Dermis microvascular lymphatic vessel endothelial cell (primary cell): ENCODE data around the gene IGSF21. TPM values are rescaled to one million over a fixed set of nuclear protein-coding genes. Genes with fewer than 3 reads are reported as not detected.

Source experiments
- DNase-seq, 2 donors: peaks; one replicate each; pipeline versions ENCODE4 v3.0.0 to v3.0.0-alpha.2; 2010; ENCODE audit warnings: low read depth in 2 of 2
- total RNA-seq: library from RNA; depleted of rRNA; stranded (reverse); fragments of >200 nt; gene quantifications from 2 replicates; pipeline ENCODE4 v1.2.1, GENCODE V29; 2014

The IGSF21 gene
- total RNA-seq, 1 donor from 2014 or later: not detected

DNA sequence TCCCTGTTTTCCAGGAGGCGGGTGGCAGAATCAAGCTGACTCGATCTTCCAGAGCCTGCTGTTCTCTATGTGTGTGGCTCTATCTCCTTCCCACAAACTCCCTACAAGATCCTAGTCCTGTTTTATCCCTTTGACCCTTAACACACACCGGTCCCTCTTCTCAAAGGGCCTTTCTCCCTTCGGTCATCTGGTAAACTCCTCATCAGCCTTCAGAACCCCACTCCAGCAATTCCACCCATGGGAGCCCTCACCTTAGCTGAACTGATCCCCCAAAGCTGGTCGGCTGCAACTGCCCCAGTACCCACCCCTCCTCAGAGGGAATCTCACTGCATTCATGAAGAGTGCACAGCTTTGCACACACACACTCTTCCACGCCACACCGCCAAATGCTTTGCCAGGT lies 184.9 kb downstream of the IGSF21 start:
- DNase-seq: no peak

DNA sequence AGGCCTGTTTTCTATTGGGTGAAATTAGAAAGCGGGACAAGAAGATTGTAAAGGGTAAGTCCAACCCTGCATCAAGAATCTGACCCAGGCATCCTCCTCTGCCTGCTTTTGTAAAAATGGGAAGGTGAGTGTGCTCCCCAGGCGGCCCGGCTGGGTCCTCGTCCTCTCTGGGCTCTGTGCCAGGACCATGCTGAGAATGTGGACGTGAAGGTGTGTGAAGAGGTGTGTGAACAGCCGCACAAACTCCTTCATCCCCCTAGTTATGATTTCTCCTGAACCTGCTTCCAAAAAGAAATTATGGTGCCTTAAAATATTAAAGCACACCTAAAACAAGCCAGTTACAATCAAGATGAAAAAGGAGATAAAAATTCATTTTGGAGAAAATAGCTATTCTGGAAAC lies 185.7 kb downstream of the IGSF21 start:
- no peak for DNase-seq

DNA sequence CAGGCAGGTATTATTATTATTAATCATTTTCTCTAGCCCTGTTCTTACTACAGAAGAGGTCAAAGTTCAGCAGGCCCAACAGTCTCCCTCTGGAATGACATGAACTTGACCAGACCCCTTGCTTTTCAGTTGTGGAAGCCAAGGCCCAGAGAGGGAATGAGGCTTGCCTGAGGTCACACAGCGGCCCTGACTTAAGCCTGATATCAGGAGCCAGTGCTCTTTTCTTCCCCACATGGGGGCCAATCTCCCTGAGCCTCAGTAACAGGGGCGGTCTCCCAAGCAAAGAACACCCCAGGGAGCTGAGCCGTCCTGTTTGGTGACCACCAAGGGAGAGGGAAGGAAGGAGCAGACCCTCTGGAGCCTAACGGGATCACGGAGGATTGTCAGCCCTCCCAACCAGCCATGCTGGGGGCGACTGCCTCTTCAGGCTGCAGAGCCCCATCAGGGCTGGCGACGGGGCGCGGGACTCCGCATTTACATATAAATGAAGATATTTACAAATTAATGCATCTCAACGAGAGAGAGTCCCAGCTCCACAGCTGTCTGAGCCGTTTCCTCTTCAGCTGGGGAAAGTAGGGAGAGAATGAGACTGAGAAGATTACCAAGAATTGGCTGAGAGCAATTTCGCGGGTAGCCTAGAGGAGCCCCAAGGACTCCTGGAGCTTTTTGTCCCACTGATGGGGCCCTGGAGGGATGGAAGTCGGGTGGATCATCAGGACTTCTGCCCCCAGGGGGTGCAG lies 187.0 kb downstream of the IGSF21 start:
- no peak for DNase-seq

DNA sequence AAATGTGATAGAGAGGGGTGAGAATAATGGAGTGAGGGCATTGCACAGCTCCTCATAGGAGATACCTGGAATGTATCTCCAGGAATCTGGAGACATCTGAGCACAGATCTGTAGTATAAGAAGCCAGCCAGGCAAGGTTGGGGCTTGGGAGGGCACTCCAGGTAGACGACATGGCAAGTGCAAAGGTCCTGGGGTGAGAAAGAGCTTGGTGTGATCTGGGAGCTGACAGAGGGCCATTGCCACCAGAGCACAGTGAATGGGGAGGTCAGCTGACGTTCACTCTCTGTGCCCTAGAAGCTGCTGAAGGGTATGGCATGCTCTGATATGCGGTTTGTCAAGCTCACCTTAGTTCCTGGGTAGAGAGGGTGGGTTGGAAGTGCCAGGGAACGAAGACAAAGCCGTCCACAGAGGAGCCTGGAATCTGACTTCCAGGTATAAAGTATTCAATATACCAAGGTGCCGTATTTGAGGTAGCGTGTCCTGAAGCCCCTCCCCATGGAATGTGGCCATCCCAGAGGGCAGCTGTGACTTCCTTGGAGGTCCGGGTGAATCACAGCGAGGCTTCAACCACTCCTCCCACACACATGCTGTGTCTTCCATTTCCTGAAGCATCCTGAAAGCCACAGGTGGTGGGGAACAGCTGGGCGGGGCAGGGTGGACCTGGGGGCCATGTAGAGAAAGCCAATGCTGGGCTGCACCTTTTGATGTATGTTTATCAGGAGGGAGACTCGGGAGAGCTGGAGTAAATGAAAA lies 190.5 kb downstream of the IGSF21 start:
- DNase-seq: no peak

DNA sequence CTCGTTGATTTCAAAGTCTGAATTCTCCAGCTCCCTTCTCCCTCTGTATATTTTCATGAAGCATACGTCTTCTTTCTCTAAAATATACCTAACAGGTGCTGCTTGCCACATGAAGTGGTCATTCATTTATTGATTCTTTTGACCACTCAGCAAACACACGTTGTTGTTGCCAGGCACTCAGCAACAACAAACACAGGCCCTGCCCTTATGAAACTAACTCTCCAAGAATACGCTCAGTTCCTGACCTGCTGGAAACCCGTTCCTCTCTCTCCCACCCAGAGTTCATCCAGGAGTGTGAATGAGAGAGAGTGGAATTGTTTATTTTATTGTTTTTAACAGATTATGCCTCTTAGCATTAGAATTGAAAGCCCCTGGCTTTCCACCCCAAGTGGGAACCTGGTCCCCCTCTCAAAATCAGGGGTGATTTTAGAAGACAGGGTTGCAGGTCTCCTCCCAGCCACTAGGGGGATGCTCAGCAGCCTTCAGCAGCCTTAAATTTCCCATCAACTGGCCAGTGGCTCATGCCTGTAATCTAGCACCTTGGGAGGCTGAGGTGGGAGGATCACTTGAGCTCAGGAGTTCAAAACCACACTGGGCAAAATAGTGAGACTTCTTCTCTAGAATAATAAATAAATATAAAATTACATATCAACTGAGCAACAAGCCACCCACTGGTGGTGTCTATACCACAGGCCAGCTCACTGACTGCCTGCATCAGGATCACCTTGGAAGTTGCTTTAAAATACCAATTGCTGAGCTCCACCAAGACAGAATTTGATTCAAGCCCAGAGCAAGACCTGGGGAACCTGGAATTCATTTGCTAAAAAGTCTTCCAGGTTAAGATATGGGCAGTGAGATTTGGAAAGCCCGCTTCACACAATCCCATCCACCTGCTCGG lies 192.1 kb downstream of the IGSF21 start:
- DNase-seq: no peak

DNA sequence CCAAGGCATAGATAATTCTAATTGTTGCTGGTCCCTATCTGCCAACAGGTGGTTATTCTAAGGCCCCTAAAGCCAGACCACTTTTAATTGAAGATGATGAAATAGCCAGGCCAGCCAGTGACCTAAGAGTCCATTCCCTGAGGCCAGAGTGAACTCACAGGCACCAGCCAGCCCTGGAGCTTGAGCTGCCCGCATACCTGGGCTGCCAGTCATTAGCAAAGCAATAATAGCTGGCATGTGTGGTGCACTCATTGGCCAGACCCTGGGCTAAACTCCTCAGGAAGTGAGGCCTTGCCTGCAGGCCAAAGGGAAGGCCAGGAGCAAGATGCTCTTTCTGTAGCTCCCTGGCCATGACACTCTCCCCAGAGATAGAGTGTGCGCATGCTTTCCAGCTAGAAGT lies 192.8 kb downstream of the IGSF21 start:
- DNase-seq: no peak

DNA sequence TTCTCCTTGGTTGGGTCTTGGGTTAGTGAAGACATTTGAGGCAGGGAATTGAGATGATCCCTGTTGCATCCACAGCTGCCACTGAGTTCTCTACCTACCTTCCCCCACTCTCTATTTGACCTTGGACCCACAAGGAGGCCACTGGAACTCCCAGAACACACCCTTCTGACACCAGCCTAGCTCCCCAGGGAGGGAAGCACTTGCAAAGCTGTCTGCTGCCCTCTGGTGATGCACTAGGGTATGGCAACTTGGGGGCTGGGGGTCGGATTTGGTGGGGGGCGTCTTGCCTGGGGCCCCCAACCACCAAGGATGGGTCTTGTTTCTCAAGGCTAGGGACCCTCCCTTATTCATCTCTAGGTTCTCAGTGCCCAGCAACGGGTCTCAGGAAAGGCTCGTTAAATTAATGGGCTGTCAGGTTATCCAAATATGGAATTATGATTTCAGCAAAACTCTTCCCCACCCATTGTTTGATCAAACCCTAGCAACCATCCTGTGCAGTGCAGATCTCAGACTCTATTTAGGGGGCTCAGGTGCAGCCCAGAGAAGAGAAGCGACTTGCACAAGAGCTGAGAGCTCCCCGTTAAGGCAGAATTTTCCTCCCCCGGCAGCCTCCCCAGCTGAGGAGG lies 195.3 kb downstream of the IGSF21 start:
- DNase-seq: no peak

DNA sequence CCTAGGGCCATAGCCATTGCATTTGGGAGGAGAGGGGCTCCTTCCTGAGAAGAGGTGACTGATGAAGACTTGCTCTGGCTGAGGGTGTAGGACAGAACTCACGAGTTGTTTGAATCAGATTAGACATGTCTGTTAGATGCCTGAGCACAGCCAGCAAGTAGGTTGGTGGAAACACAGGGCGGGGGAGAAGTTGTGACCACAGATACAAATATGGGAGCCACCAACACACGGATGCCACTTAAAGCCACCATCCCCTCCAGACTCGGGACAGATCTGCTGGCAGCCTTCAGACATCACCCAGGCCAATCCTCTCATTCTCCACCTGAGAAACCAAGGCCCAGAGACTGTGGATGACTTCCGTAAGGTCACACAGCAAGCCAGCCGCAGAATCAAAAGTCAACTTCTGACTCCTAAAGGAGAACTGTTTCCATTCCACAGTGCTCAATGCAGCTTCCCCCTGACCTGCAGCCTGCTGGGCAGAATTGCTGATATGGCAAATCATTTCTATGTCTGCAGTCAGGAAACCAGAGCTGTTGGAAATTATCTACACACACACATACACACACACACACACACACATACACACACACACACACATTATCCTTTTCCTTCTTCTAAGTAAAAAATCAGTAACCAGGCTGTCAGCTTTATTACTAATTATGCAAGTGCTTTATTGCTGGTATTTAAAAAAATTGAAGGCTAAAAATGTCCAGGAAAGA lies 196.7 kb downstream of the IGSF21 start:
- no peak for DNase-seq

DNA sequence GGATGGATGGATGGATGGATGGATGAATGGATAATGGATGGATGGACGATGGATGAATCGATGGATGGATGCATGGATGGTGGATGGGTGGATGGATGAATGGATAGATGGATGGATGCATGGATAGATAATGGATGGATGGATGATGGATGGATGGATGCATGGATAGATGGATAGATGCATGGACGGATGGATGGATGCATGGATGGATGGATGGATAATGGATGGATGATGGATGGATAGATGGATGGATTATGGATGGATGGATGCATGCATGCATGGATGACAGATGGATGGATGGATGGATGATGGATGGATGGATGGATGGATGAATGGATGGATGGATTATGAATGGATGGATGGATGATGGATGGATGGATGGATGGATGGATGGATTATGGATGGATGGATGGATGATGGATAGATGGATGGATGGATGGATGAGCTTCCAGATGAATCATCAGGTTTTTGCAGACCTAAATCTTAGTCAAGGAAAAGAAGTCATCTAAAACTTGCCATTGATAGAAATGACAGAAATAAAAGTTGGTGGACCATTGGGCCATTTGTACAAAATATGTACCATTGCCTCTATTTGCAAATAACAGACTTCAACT lies 197.7 kb downstream of the IGSF21 start:
- no peak for DNase-seq

DNA sequence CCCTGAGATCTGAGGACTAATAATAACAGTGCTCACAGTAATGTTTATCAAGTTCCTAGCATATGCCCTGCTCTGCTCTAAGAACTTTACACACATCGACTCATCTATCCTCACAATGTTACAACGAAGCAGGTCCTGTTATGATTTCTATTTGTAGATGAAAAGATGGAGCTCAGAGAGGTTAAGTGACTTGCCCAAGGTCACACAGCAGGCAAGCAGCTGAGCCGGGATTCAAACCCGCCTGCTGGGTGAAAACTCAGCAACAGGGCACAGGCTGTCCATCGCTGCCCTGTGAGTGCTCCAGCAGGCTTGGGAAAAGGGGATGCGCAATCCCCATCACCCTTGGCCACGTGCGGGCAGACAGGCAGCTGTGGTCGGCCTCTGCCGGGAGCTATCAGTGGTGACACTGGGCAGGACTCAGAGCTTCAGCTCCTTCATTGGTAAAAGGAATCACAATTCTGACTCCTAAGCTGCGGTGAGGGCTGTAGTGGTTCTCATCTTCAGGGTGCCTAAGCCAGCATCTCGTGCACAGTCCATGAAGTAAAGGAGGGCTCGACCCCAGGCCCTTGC lies 199.8 kb downstream of the IGSF21 start:
- no peak for DNase-seq

DNA sequence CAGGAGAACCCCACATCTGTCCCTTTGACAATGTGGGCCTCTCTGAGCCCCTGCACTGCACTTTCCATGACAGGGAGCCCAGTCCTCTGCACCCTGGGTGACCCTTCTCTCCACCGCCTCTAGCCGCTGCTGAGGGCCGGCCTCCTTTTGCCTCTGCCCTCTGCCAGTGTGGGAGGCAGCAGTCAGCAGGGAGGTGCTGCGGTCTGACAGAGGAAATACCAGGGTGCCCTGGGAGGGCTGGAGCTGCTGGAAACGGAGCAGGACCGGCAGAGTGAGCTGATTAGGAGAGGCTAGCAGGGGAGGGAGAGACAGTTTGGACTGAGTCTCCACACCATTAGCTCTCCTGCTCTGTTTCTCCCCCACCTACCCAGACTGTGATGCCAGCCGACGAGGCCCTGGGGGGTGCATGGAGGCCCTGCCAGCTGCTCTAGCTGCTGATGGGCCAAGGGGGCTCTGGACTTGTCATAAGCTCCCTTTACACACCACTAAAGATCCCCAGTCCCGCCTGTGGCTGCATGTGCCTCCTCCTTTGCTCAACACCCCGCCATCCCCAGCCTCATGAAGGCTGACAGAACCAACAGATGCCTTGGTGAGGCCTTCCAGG lies 202.1 kb downstream of the IGSF21 start:
- no peak for DNase-seq

DNA sequence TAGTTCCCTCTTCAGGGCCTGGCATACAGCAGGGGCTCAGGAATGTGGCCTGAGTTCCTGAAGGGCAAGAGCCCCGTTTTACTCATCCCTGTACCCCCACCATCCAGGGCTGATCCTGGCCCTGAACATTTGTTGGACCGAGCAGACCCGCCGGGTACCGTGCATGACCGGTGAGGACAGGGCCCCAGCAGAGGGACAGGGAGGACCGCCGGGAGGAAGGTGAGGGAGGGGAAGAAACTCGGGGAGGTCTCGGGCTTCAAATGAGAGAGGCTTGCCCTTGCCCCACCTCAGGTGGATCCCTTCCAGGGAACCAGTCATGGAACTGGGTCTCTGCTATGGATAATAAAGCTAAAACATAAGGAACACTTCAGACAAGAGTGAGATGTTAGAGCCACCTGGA lies 205.4 kb downstream of the IGSF21 start:
- no peak for DNase-seq

DNA sequence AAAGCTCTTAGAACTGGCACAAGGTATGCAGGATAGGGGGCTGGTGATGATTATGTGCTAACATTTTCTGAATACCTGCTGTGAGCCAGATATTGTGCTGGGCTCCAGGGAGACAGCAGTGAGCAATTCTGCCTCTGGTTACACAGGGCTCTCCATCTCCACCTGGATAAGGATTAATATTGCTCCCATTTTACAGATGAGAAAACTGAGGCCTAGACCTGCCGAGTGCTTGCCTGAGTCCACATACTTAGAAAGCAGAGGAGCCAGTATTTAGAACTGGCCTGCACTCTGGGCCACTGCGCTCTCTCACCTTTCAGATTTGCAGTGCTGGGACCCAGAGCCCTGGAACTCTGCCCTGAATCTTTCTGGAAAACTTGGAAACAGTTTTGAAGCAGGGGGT lies 205.9 kb downstream of the IGSF21 start:
- DNase-seq: no peak

DNA sequence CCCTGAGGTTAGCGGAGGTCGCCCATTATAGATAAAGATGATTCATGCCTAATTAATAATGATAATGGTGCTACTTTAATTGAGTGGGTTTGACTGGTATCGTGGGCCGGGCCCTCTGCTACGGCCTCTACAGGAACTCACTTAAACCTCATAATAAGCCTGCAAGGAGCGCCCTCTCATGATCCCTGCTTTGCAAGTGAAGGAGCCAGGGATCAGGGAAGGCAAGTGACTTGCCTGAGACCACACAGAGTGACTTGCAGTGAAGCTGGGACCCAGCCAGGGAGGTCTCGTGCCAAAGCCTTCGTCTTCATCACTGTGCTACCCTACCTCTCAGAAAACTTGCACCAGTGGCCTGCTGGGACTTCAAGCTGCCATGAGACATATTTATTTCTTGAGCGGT lies 206.8 kb downstream of the IGSF21 start:
- no peak for DNase-seq

DNA sequence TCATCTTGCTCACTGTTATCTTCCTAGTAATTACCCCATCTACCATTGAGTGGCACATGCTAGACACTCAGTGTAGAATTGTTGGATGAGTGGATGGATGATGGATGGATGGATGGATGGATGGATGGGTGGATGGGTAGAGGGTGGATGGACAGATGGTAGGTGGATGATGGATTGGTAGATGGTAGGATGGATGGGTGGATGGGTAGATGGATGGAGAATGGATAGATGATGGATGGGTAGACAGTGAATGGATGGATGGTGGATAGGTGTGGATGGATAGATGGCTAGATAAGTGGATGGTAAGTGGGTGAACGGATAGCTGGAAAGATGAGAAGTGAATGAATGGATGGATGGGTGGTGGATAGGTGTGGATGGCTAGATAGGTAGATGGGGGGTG lies 207.9 kb downstream of the IGSF21 start:
- DNase-seq: no peak

DNA sequence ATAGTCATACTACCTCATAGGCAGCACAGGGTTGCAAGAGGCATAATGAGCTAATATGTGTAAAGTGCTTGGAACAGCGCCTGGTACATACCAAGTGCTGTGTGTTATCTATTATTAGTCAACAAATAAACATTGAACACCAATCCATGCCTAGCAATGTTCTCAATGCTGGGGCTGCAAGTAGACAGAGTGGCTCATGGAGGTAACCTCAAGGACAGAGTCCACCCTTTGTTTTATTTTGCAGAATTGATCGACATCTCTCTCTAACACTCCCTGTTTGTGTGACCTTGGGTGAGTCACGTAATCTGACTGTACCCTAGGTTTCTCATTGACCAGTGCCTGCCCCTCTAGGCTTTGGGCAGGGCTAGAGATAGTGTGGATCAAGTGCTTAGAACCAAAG lies 209.2 kb downstream of the IGSF21 start:
- DNase-seq: no peak

DNA sequence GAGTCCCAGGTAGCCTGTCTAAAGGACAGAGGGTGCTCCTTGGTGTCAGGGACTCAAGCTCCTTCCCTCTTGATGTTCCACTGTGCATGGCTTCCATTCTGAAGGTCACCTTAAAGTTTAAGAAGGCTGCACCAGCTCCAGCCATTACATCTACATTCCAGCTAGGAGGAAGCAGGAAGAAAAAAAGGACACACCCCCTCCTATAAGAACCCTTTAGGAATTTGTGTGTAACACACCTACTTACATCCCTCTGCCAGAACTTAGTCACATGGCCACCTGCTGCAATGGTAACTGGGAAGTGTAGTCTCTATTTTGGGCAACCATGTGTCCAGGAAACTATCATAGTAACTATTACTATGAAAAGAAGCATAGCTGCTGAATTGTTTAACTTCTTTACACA lies 211.5 kb downstream of the IGSF21 start:
- no peak for DNase-seq

DNA sequence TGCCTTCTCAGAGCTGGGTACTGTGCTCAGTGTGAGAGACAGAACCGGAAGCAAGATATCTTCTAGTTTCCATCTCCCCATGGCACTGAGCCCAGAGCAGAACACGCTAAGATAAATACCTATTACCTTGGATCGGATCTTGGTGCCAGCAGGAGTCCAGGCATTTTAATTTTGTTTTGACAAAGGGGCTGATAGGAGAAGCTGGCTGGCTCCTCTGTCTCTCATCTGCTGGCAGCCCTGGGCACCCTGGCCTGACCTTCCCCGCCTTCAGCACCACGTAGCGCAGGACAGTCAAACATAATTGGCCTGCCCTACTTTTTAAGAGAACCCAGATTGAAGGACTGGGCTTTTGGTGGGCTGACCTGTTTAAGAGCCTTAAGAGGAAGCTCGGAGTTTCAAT lies 212.5 kb downstream of the IGSF21 start:
- DNase-seq: no peak

DNA sequence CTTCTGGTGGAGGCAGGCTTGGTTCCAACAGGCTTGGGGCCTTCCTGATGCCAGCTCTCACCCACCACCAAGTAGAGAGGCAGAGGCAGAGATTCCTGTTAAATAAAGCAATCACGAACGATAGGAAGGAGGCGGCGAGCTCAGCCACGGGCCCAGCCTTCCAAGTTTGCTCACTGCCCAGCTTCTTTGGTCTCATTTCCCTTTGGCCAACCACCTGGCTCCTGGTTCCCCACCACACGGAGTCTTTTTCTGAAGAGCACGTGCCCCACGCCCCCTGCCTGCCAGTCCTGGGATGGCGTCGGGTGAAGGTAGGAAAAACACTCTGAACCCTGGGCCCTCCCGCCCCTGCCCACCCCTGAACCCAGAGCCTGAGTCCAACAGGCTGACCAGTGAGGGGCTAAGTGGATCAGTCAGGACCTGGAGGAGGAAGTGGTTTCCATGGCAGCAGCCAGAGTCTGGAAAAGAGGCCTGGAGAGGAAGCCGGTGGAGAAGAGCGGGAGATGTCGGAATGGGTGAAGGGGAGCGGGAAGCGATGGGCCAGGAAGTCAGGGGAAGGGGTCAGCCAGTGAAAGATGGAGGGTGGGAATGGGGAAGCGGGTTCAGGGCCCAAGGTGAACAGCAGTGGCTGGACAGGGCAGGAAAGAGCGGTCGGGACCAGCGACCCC lies 214.9 kb downstream of the IGSF21 start:
- DNase-seq: no peak
